Breast epithelium (tissue), 4 donors: Measurements from ENCODE around the gene OR10Z1. TPM values are rescaled to one million over a fixed set of nuclear protein-coding genes. Genes with fewer than 3 reads are reported as not detected.

Experiments
- DNase-seq, 2 donors: peaks; one replicate each; pipeline ENCODE4 v3.0.0-alpha.2; 2019; ENCODE audit warnings: low spot score in 2 of 2
- H3K27ac ChIP-seq, 2 donors: fragments of 200-600 bp; sonication (generic) in 1 of 2; one replicate each; pipeline ENCODE4 v1.5.1; 2016 to 2019; ENCODE audit warnings: mild to moderate bottlenecking in 1 of 2
- H3K27me3 ChIP-seq, 2 donors: fragments of 200-600 bp; sonication (generic) in 1 of 2; one replicate each; pipeline versions ENCODE4 v1.5.1 to v1.6.0; 2017 to 2019; ENCODE audit warnings: control low read depth in 1 of 2, mild to moderate bottlenecking in 1 of 2
- H3K36me3 ChIP-seq: fragments of 200-600 bp; one replicate; pipeline ENCODE4 v1.5.1; 2019
- H3K4me1 ChIP-seq, 2 donors: fragments of 200-600 bp; sonication (generic); one replicate each; pipeline ENCODE4 v1.5.1; 2016 to 2019; ENCODE audit warnings: control low read depth in 1 of 2
- H3K4me3 ChIP-seq, 3 donors: fragments of 200-600 bp; sonication (generic); 1 replicate in 2 of 3; 2 replicates in 1 of 3; pipeline ENCODE4 v1.5.1; 2016 to 2019; ENCODE audit warnings: mild to moderate bottlenecking in 3 of 3, moderate library complexity in 2 of 3
- H3K9me3 ChIP-seq, 2 donors: fragments of 200-600 bp; sonication (generic) in 1 of 2; one replicate each; pipeline ENCODE4 v1.5.1; 2016 to 2019; ENCODE audit warnings: control low read depth in 1 of 2
- POLR2A ChIP-seq: fragments of 450-650 bp; IDR thresholded peaks from one replicate; pipeline ENCODE4 v1.6.1; 2016; ENCODE audit warnings: antibody characterized with exemption, mild to moderate bottlenecking, moderate library complexity
- POLR2AphosphoS5 ChIP-seq, 3 donors: sonication (generic); formaldehyde crosslinking; IDR thresholded peaks; one replicate each; pipeline ENCODE4 v1.6.1; 2017; ENCODE audit warnings: antibody characterized with exemption in 3 of 3
- intact Hi-C: fragments of 100-400 bp; cut with DNase I; formaldehyde crosslinking; loops from one replicate; pipeline ENCODE4 v1.15.1; 2023; ENCODE audit warnings: low total_unique reads
- total RNA-seq, 3 donors: library from RNA; depleted of rRNA; stranded (reverse); fragments of >200 nt; gene quantifications; one replicate each; pipeline ENCODE4 v1.1.0, GENCODE V29; 2016
- TF ChIP-seq, protein P1 (sequence below), 3 donors: fragments of 450-650 bp; IDR thresholded peaks; one replicate each; pipeline ENCODE4 v1.5.1; 2016 to 2017; ENCODE audit warnings: antibody characterized with exemption in 3 of 3, mild to moderate bottlenecking in 3 of 3, moderate library complexity in 3 of 3

The OR10Z1 gene, protein sequence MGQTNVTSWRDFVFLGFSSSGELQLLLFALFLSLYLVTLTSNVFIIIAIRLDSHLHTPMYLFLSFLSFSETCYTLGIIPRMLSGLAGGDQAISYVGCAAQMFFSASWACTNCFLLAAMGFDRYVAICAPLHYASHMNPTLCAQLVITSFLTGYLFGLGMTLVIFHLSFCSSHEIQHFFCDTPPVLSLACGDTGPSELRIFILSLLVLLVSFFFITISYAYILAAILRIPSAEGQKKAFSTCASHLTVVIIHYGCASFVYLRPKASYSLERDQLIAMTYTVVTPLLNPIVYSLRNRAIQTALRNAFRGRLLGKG
- total RNA-seq, result not detected

DNA sequence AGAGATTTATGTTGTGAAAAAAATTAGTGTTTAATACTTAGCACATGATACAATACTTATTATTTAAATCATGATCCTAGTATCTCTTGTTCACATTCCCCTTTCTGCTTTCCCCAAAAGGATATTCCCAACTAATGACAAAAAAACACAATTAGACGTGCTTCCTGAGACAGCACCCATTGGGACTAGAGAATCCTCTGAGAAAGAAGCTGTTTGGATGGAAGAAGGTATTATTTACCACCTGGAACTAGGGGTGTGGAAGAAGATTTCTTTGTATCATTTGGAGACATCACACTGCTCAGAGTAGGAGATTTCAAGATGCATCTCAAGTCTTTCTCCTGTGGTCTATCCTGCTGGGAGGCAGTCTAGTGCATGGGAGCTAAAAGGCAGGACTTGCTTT lies at the start of gene OR10Z1:
Gene OR10Z1 (plus strand): TSS at position 301 of the 400 bp plus-strand sequence. CDS start 1,171 bp downstream, outside the sequence.
- DNase-seq, result no peak
- intact Hi-C loops, result no loop called here
- no peaks in the 10 kb centered on the region for H3K4me1 ChIP-seq
- H3K27ac ChIP-seq, result no peak within 1 kb of the TSS
- TF ChIP-seq, protein P1, sequence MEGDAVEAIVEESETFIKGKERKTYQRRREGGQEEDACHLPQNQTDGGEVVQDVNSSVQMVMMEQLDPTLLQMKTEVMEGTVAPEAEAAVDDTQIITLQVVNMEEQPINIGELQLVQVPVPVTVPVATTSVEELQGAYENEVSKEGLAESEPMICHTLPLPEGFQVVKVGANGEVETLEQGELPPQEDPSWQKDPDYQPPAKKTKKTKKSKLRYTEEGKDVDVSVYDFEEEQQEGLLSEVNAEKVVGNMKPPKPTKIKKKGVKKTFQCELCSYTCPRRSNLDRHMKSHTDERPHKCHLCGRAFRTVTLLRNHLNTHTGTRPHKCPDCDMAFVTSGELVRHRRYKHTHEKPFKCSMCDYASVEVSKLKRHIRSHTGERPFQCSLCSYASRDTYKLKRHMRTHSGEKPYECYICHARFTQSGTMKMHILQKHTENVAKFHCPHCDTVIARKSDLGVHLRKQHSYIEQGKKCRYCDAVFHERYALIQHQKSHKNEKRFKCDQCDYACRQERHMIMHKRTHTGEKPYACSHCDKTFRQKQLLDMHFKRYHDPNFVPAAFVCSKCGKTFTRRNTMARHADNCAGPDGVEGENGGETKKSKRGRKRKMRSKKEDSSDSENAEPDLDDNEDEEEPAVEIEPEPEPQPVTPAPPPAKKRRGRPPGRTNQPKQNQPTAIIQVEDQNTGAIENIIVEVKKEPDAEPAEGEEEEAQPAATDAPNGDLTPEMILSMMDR (IDR thresholded peaks at IDR 0.05), result no peak
- no peaks in the 10 kb centered on the region for H3K27me3 ChIP-seq
- H3K4me3 ChIP-seq, result no peak within 1 kb of the TSS
- H3K36me3 ChIP-seq, result no peaks in the 10 kb centered on the region
- no peaks in the 10 kb centered on the region for H3K9me3 ChIP-seq

DNA sequence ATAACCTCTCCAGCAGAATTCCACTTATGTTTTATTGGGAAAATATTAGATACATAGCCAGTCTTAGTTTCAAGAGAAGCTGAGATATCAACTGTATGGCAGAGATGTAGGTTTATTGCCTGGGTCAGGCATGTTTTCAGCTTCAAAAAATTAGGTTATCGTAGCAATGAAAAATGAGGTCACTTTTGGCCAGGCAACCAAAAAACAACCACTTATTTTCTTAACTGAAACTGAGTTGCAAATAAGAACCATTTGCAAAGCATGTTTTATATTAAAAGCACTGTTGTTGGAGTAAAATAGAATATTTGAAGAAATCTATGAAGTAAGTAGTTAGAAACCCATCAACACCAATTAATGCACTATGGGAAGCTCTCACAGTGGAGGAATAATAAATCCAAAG lies 45.4 kb upstream of the OR10Z1 start:
- no peak overlapping the region for H3K27ac ChIP-seq
- TF ChIP-seq, protein P1 (IDR thresholded peaks at IDR 0.05), result no peak
- TF ChIP-seq POLR2AphosphoS5 (IDR thresholded peaks at IDR 0.05), result no peak
- TF ChIP-seq POLR2A, result no peak
- H3K4me1 ChIP-seq, result no peaks in the 10 kb centered on the region
- intact Hi-C loops, result no loop called here
- no peaks in the 10 kb centered on the region for H3K36me3 ChIP-seq
- no peaks in the 10 kb centered on the region for H3K9me3 ChIP-seq
- no peak overlapping the region for H3K4me3 ChIP-seq
- H3K27me3 ChIP-seq, result no peaks in the 10 kb centered on the region
- no peak for DNase-seq

DNA sequence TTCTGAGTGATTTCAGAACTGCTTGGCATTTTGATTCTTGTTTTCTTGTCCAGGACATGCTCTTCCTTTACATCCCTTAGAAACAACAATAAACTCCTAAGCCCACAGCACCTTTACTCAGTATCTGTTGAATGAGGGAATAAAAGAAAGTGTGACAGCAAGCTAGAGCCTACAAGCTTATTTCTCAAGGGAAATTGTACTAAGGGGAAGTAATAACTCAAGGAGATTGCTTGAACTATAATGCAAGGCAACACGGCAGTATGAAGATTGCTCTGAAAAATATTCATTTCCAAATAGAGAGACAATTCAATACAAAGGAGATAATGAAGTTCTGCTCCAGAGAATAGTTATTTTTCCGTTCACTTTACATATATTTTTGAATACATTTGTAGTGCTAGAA lies 41.2 kb upstream of the OR10Z1 start:
- intact Hi-C loops, result no loop called here
- Histone ChIP-seq H3K4me3 (no peak overlapping the region), H3K36me3 (no peaks in the 10 kb centered on the region), H3K27ac (no peak overlapping the region), H3K4me1 (no peaks in the 10 kb centered on the region), H3K27me3 (no peaks in the 10 kb centered on the region), H3K9me3 (no peaks in the 10 kb centered on the region)
- DNase-seq, result no peak
- TF ChIP-seq, protein P1 (IDR thresholded peaks at IDR 0.05), result no peak
- TF ChIP-seq POLR2A (no peak), POLR2AphosphoS5 (IDR thresholded peaks at IDR 0.05) (no peak)

DNA sequence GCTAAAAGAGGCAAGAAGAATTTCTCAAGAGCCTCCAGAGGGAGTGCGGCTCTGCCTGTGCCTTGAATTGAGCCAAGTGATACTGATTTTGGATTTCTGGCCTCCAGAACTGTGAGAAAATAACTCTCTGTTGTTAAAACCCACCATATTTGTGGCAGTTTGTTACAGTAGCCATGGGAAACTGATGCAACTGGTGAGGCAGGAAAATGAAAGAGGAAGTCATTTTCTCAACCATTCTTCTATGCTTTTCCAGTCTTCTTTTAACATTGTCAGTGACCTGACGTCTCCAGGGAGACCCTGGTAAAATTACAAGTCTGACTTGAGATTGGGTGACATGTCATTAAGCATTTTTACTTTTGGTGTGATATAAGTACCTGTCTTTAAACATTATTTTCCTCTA lies 40.5 kb upstream of the OR10Z1 start:
- intact Hi-C loops, result no loop called here
- Histone ChIP-seq H3K4me3 (no peak overlapping the region), H3K27me3 (no peaks in the 10 kb centered on the region), H3K27ac (no peak overlapping the region), H3K36me3 (no peaks in the 10 kb centered on the region), H3K9me3 (no peaks in the 10 kb centered on the region), H3K4me1 (no peaks in the 10 kb centered on the region)
- no peak for DNase-seq
- TF ChIP-seq POLR2A (no peak), POLR2AphosphoS5 (IDR thresholded peaks at IDR 0.05) (no peak)
- TF ChIP-seq, protein P1 (IDR thresholded peaks at IDR 0.05), result no peak

DNA sequence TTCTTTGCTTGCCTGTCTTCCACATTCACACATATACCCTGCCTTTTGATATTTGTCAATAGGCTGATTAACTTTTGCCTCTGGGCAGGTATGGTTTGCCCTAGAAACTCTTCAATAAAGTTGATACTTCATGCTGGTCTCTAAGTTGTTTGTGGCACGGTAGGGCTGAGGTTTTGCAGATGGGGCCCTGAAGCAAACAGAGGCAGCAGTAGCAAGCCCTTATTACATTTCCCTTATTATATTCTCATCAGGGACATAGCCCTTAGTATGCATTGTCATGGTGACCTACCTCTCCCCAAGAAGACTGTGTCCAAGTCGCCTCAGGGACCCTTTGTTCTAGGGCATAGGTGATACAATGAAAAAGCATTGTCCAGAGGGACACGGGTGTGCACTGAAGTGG lies 34.6 kb upstream of the OR10Z1 start, which contains the start of gene OR6P1:
Gene OR6P1 (minus strand): TSS at position 101 of the 400 bp plus-strand sequence. CDS start 6,976 bp downstream, outside the sequence.
- DNase-seq, result no peak
- H3K9me3 ChIP-seq, result no peaks in the 10 kb centered on the region
- no peak within 1 kb of the TSS for H3K4me3 ChIP-seq
- no peaks in the 10 kb centered on the region for H3K36me3 ChIP-seq
- TF ChIP-seq POLR2A, result no peak
- no peak for TF ChIP-seq POLR2AphosphoS5 (IDR thresholded peaks at IDR 0.05)
- TF ChIP-seq, protein P1 (IDR thresholded peaks at IDR 0.05), result no peak
- H3K4me1 ChIP-seq, result no peaks in the 10 kb centered on the region
- intact Hi-C loops, result no loop called here
- H3K27me3 ChIP-seq, result peaks cover 0 to 4% of the 10 kb centered on the region in 2 donors
- H3K27ac ChIP-seq, result no peak within 1 kb of the TSS
